Right atrium auricular region (tissue), 2 donors: ENCODE measurements around the gene C3orf18. TPM values are rescaled to one million over a fixed set of nuclear protein-coding genes. Genes with fewer than 3 reads are reported as not detected.

ENCODE experiments used
- DNase-seq: peaks from one replicate; pipeline ENCODE4 v3.0.0-alpha.2; 2019; ENCODE audit warnings: low spot score
- H3K27ac ChIP-seq, 2 donors: fragments of 200-600 bp; sonication (generic); 1 replicate in 1 of 2; 2 replicates in 1 of 2; pipeline ENCODE4 v1.5.1; 2016 to 2019
- H3K27me3 ChIP-seq, 2 donors: fragments of 200-600 bp; sonication (generic); one replicate each; pipeline versions ENCODE4 v1.5.1 to v1.6.0; 2017 to 2019
- H3K36me3 ChIP-seq: fragments of 200-600 bp; sonication (generic); one replicate; pipeline ENCODE4 v1.5.1; 2016
- H3K4me1 ChIP-seq, 2 donors: fragments of 200-600 bp; sonication (generic); one replicate each; pipeline versions ENCODE4 v1.5.1 to v1.6.0; 2017 to 2019
- H3K4me3 ChIP-seq, 2 donors: fragments of 200-600 bp; sonication (generic); 1 replicate in 1 of 2; 2 replicates in 1 of 2; pipeline ENCODE4 v1.5.1; 2017 to 2019; ENCODE audit warnings: mild to moderate bottlenecking in 1 of 2, moderate library complexity in 1 of 2
- H3K9me3 ChIP-seq, 2 donors: fragments of 200-600 bp; sonication (generic); one replicate each; pipeline ENCODE4 v1.5.1; 2019
- CTCF ChIP-seq, 2 donors: fragments of 200-600 bp; sonication (generic); IDR thresholded peaks; one replicate each; pipeline ENCODE4 v1.5.1; 2019; ENCODE audit warnings: antibody characterized with exemption in 2 of 2
- total RNA-seq, 2 donors: library from RNA; depleted of rRNA; stranded (reverse); fragments of >200 nt; gene quantifications; one replicate each; pipeline ENCODE4 v1.1.0, GENCODE V29; 2016

The C3orf18 gene
- total RNA-seq, 2 donors from 2014 or later, result 25.6 to 34.8 TPM

GRCh38 chr3:50532062-50532705 is 35.4 kb downstream of the C3orf18 start:
- Histone ChIP-seq H3K4me3 (no peak overlapping the region), H3K9me3 (no peaks in the 10 kb centered on the region), H3K27ac (no peak overlapping the region), H3K27me3 (no peaks in the 10 kb centered on the region), H3K36me3 (no peaks in the 10 kb centered on the region), H3K4me1 (no peaks in the 10 kb centered on the region)
- no peak for TF ChIP-seq CTCF (IDR thresholded peaks at IDR 0.05)
- no peak for DNase-seq

GRCh38 chr3:50531201-50531600 is 36.3 kb downstream of the C3orf18 start:
- no peaks in the 10 kb centered on the region for H3K27me3 ChIP-seq
- no peak for DNase-seq

DNA sequence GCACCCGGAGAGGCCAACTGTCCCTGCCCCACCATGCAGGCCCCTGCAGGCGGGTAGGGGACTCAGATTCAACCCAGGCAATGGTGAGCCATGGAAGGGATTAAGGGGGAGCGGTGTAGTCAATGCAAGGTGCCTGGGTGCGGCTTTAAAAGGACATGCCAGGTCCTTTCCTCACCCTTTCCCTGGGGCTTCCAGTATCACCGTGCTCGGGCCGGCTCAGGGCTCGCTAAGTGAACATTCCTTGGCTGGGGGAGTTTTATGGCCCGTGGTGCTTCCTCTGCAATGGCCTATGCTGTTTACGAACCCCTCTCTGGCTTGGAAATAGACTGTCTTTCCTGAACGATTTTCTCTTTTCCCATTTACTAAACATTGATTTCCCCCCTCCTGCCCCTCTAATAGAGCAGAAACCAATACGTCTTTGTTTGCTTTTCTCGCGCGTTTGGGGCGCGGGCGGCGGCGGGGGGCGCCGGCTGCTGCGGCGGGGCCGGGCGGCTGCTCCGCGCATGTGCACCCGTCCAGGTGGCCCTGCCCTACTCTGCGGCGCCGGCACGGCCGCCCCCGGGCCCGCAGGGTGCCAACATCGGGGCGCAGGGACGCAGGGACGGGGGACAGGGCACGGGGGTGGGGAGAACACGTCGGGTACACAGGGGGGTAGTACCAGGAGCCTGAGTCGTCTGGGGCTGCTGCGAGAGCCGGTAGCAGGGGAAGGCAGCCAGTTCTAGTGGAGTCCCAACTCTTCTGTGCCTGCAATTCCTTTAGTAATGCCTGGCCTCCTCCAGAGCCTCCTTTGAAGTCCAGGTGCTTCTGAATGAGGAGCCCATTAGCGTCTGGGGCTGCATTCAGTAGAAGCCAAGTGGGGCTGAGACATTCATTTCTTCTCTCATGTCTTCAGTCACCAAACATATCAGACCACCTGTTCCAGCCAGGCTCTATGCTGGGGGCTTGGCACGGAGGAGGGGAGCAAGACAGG is 37.3 kb downstream of the C3orf18 start:
- H3K36me3 ChIP-seq, result no peaks in the 10 kb centered on the region
- TF ChIP-seq CTCF (IDR thresholded peaks at IDR 0.05), result no peak

More at GRCh38 chr3:50531201-50531600, 36.3 kb downstream of the C3orf18 start:
- no peaks in the 10 kb centered on the region for H3K4me1 ChIP-seq
- no peak overlapping the region for H3K4me3 ChIP-seq
- no peak overlapping the region for H3K27ac ChIP-seq
- H3K36me3 ChIP-seq, result no peaks in the 10 kb centered on the region
- TF ChIP-seq CTCF (IDR thresholded peaks at IDR 0.05), result no peak
- H3K9me3 ChIP-seq, result no peaks in the 10 kb centered on the region

GRCh38 chr3:50525987-50526386 is 41.6 kb downstream of the C3orf18 start:
- DNase-seq, result no peak
- H3K36me3 ChIP-seq, result no peaks in the 10 kb centered on the region
- H3K4me1 ChIP-seq, result no peaks in the 10 kb centered on the region
- no peaks in the 10 kb centered on the region for H3K9me3 ChIP-seq
- no peak overlapping the region for H3K4me3 ChIP-seq
- no peak overlapping the region for H3K27ac ChIP-seq
- no peaks in the 10 kb centered on the region for H3K27me3 ChIP-seq
- no peak for TF ChIP-seq CTCF (IDR thresholded peaks at IDR 0.05)

More for the DNA sequence above, 37.3 kb downstream of the C3orf18 start:
- H3K4me3 ChIP-seq, result no peak overlapping the region
- H3K27ac ChIP-seq, result no peak overlapping the region
- DNase-seq, result no peak
- H3K27me3 ChIP-seq, result no peaks in the 10 kb centered on the region
- H3K4me1 ChIP-seq, result no peaks in the 10 kb centered on the region
- H3K9me3 ChIP-seq, result no peaks in the 10 kb centered on the region

- Histone ChIP-seq H3K36me3 (no peaks in the 10 kb centered on the region), H3K4me3 (no peak overlapping the region), H3K9me3 (no peaks in the 10 kb centered on the region), H3K27ac (no peak overlapping the region), H3K27me3 (no peaks in the 10 kb centered on the region), H3K4me1 (no peaks in the 10 kb centered on the region)
- DNase-seq, result no peak
- no peak for TF ChIP-seq CTCF (IDR thresholded peaks at IDR 0.05)
Measured at GRCh38 chr3:50525191-50525910, 42.2 kb downstream of the C3orf18 start.
